ENCODE measurements around the gene ZSCAN18. TPM values are rescaled to one million over a fixed set of nuclear protein-coding genes. Genes with fewer than 3 reads are reported as not detected.

The ZSCAN18 gene
- total and polyA plus RNA-seq, 2 of the 13 experiments (the other 11 are each of a cell fraction or from before 2014, with no cell fraction given), result not detected

GRCh38 chr19:58086825-58087710 is 11.0 kb downstream of the ZSCAN18 start:
- H3K9me3 ChIP-seq (ENCODE audit: low read length), result peaks cover 87% of the 10 kb centered on the region
- H4K20me1 ChIP-seq (ENCODE audit: insufficient read depth, low read length), result no peaks in the 10 kb centered on the region
- H3K79me2 ChIP-seq (ENCODE audit: insufficient read depth, low read length), result no peaks in the 10 kb centered on the region
- H3K4me3 ChIP-seq (replicated peaks in 1 of 3; ENCODE audit: insufficient read depth in 1 of 3, low read depth in 2 of 3, low read length in 3 of 3), result no peak overlapping the region
- no peak for FAIRE-seq
- H3K9ac ChIP-seq (ENCODE audit: insufficient read depth, low read depth, low read length), result no peak overlapping the region
- BruUV-seq (replicated peaks), result no TSS peak
- no peaks in the 10 kb centered on the region for H3K27me3 ChIP-seq (ENCODE audit: control insufficient read depth in 1 of 2, insufficient read depth in 2 of 2, low read length in 2 of 2)
- no peak for DNase-seq (ENCODE audit: low spot score)
- no peaks in the 10 kb centered on the region for H3K4me1 ChIP-seq (ENCODE audit: insufficient read depth, low read length)
- intact Hi-C loops (cut with micrococcal nuclease; ENCODE audit: unreplicated experiment), result no loop called here
- H3K27ac ChIP-seq (ENCODE audit: extremely low read length, insufficient read depth, low read length), result no peak overlapping the region
- ChIA-PET CTCF (ENCODE audit: low intra/inter-chr PET ratio, low total read pairs) (no interaction called here), POLR2A (no interaction called here)
- ATAC-seq, result no peak
- H2AFZ ChIP-seq (ENCODE audit: low read length), result no peak overlapping the region
- 52% methylated on average over 3 of the region's 23 CpGs for WGBS (ENCODE audit: low lambda C conversion rate)
- no peak overlapping the region for H3K4me2 ChIP-seq (ENCODE audit: low read depth, low read length)
- no peaks in the 10 kb centered on the region for H3K36me3 ChIP-seq (replicated peaks in 1 of 2; ENCODE audit: control insufficient read depth in 1 of 2, insufficient read depth in 2 of 2, low read length in 2 of 2)
- in situ Hi-C loops (cut with HindIII; ENCODE audit: extremely low pct_ligation_motif_present, low pct_unique_long_range_greater_than_20kb), result no loop called here
- no peak for TF ChIP-seq HMG20A (CRISPR knock-in tag; IDR thresholded peaks at IDR 0.05; ENCODE audit: borderline replicate concordance)
- TF ChIP-seq ZNF282 (IDR thresholded peaks at IDR 0.05; ENCODE audit: partially characterized antibody), result no peak
- TF ChIP-seq ZNF792 (CRISPR knock-in tag; IDR thresholded peaks at IDR 0.05), result no peak
- no peak for TF ChIP-seq GATAD2A (CRISPR knock-in tag; IDR thresholded peaks at IDR 0.05)
- no peak for TF ChIP-seq PAXIP1 (CRISPR knock-in tag; conservative IDR thresholded peaks at IDR 0.05)
- TF ChIP-seq ZNF275 (CRISPR knock-in tag; IDR thresholded peaks at IDR 0.05; ENCODE audit: borderline replicate concordance), result no peak
- no peak for TF ChIP-seq MNT (IDR thresholded peaks at IDR 0.05)
- TF ChIP-seq NPAS2 (CRISPR knock-in tag; IDR thresholded peaks at IDR 0.05; ENCODE audit: borderline replicate concordance), result no peak
- TF ChIP-seq U2AF2 (IDR thresholded peaks at IDR 0.05; ENCODE audit: low read depth, low read length), result no peak
- no peak for TF ChIP-seq EZH2 (conservative IDR thresholded peaks at IDR 0.05; ENCODE audit: low read depth, low read length)
- no peak for TF ChIP-seq GLMP (CRISPR knock-in tag; IDR thresholded peaks at IDR 0.05; ENCODE audit: borderline replicate concordance)
- TF ChIP-seq PCBP2 (optimal IDR thresholded peaks at IDR 0.05; ENCODE audit: low read depth, low read length, poor library complexity, severe bottlenecking), result no peak
- no peak for TF ChIP-seq MAFG (CRISPR knock-in tag; IDR thresholded peaks at IDR 0.05)
- TF ChIP-seq ZNF530 (CRISPR knock-in tag; IDR thresholded peaks at IDR 0.05; ENCODE audit: low read depth), result no peak
- no peak for TF ChIP-seq SATB2 (CRISPR knock-in tag; IDR thresholded peaks at IDR 0.05)
